Uterus (tissue), 2 donors: ENCODE measurements around the gene RAD50.

Source experiments
- CTCF ChIP-seq, 4 experiments: fragments of 200-600 bp in 2 of 4; fragments of 450-650 bp in 2 of 4; sonication (generic) in 2 of 4; IDR thresholded peaks; one replicate each; pipeline ENCODE4 v1.5.1; 2016 to 2019; ENCODE audit warnings: antibody characterized with exemption in 4 of 4, mild to moderate bottlenecking in 2 of 4, moderate library complexity in 1 of 4
- POLR2A ChIP-seq, 2 donors: fragments of 450-650 bp; IDR thresholded peaks; one replicate each; pipeline ENCODE4 v1.6.1; 2016; ENCODE audit warnings: antibody characterized with exemption in 2 of 2, mild to moderate bottlenecking in 1 of 2, moderate library complexity in 1 of 2

DNA sequence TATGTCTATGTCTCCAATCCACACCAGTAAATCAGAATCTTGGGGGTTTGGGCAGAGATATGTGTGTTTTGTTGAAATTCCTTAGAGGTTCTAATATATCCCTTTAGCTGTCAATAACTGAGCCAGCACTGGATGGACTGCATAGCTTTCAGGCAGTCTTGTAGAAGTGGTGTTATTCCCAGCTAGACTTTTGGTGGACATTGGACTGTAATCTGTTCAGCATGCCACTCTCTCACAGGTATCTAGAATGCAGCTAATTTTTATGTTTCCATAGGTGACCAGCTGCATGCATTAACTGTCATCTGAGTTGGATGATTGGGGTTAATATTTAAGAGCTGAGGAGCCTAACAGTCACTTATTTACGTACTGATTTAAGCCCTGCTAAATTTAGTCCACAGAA lies 56.1 kb downstream of the RAD50 start:
- TF ChIP-seq CTCF (IDR thresholded peaks at IDR 0.05) (no peak), POLR2A (IDR thresholded peaks at IDR 0.05) (no peak)
